Adrenal gland (tissue), 12 donors: ENCODE measurements around the gene PDLIM5. TPM values are rescaled to one million over a fixed set of nuclear protein-coding genes. Genes with fewer than 3 reads are reported as not detected.

Experiments
- DNase-seq, 7 donors: peaks; one replicate each; pipeline ENCODE4 v3.0.0-alpha.2; 2019 to 2020
- H3K27ac ChIP-seq, 5 donors: fragments of 200-600 bp; sonication (generic) in 4 of 5; 1 replicate in 3 of 5; 2 replicates in 2 of 5; pipeline versions ENCODE4 v1.5.1 to v1.8.0; 2016 to 2020; ENCODE audit warnings: mild to moderate bottlenecking in 1 of 5
- H3K27me3 ChIP-seq: fragments of 200-600 bp; 2 replicates; pipeline ENCODE4 v1.8.0; 2021
- H3K36me3 ChIP-seq, 2 donors: fragments of 200-600 bp; replicated peaks in 1 of 2; 1 replicate in 1 of 2; 2 replicates in 1 of 2; pipeline versions ENCODE4 v1.5.1 to v1.8.0; 2018 to 2022
- H3K4me1 ChIP-seq, 2 donors: fragments of 200-600 bp; replicated peaks in 1 of 2; 1 replicate in 1 of 2; 2 replicates in 1 of 2; pipeline versions ENCODE4 v1.5.1 to v1.8.0; 2018 to 2021
- H3K4me3 ChIP-seq, 4 donors: fragments of 200-600 bp; sonication (generic) in 3 of 4; one replicate each; pipeline ENCODE4 v1.5.1; 2016 to 2018
- H3K9me3 ChIP-seq, 3 donors: fragments of 200-600 bp; sonication (generic) in 1 of 3; replicated peaks in 1 of 3; 1 replicate in 2 of 3; 2 replicates in 1 of 3; pipeline versions ENCODE4 v1.5.1 to v1.8.0; 2016 to 2021
- POLR2A ChIP-seq, 2 donors: fragments of 450-650 bp; IDR thresholded peaks; one replicate each; pipeline ENCODE4 v1.6.1; 2017; ENCODE audit warnings: antibody characterized with exemption in 2 of 2, mild to moderate bottlenecking in 2 of 2, moderate library complexity in 1 of 2
- WGBS, 4 donors: extraction: QIAGEN DNeasy Blood & Tissue Kit in 2 of 4; methylation state at CpG; one replicate each; pipeline versions ENCODE4 v1.1.5 to v1.1.7; 2013 to 2017; 5-methylcytosine and 5-hydroxymethylcytosine counted together
- intact Hi-C, 2 donors: fragments of 100-400 bp; cut with DNase I; formaldehyde crosslinking; loops; one replicate each; pipeline versions ENCODE4 v1.14.1 to v1.15.0; 2022 to 2023
- polyA plus RNA-seq, 3 donors: library from polyadenylated mRNA; stranded (reverse); fragments of 200-250 nt in 2 of 3; fragments of 350-450 nt in 1 of 3; fragmentation: Illumina TruSeq in 1 of 3; extraction: RNeasy Lipid Tissue Mini Kit (QIAGEN cat#74804) in 1 of 3; gene quantifications; one replicate each; pipeline ENCODE4 v1.2.3, GENCODE V29; 2013 to 2014
- total RNA-seq, 9 donors: library from RNA; depleted of rRNA in 4 of 9; stranded (reverse); fragments of >200 nt in 4 of 9; fragments of 120-200 nt in 1 of 9; fragmentation: NEBNext Ultra II Directional in 1 of 9; extraction: Animal tissue kit (Norgen Biotek cat#: 25700) in 1 of 9; gene quantifications; one replicate each; pipeline versions ENCODE4 v1.1.0 to v1.2.4, GENCODE V29; 2013 to 2023
- TF ChIP-seq, protein P1 (sequence below), 6 experiments: fragments of 450-650 bp in 4 of 6; fragments of 200-600 bp in 2 of 6; sonication (generic) in 1 of 6; IDR thresholded peaks; 1 replicate in 5 of 6; 2 replicates in 1 of 6; pipeline versions ENCODE4 v1.5.1 to v1.8.0; 2016 to 2021; ENCODE audit warnings: antibody characterized with exemption in 6 of 6, mild to moderate bottlenecking in 2 of 6, moderate library complexity in 1 of 6
- donor health status: healthy with polysubstance abuse.
- donor health status: Bipolar disorder and iron deficiency.
- donor health status: DM: yes; HTN: yes; CAD: no.
- donor health status: DM: no; HTN: no; CAD: no.
- donor health status: DM: no; HTN: no; CAD: no.
- donor health status: DM: yes; HTN: yes; CAD: no.

Gene PDLIM5
- total and polyA plus RNA-seq, 12 donors, result 26.2 to 150 (median 84.0) TPM

DNA sequence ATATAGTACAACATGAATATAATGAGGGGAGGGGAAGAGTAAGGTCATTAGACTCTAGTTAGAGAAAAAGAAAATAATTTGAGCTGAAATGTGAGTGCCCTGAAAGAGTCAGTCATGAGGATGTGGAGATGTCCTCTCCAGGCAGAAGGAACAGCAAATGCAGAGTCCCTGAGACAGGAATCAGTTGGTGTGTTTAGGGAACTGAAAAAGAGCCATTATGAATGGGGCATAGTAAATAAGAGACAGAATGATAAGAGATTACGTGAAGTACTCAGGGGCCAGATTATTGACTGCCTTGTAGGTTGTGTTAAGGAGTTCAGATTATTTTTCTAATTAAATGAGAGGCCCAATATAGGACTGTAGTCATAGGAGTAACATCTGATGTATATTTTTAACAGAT is 147.0 kb downstream of the PDLIM5 start:
- intact Hi-C loops, result loop anchor here (5.0 to 10.0 kb wide), 2 partner anchors 196 to 294 kb away; no protein-coding TSS in a partner anchor

DNA sequence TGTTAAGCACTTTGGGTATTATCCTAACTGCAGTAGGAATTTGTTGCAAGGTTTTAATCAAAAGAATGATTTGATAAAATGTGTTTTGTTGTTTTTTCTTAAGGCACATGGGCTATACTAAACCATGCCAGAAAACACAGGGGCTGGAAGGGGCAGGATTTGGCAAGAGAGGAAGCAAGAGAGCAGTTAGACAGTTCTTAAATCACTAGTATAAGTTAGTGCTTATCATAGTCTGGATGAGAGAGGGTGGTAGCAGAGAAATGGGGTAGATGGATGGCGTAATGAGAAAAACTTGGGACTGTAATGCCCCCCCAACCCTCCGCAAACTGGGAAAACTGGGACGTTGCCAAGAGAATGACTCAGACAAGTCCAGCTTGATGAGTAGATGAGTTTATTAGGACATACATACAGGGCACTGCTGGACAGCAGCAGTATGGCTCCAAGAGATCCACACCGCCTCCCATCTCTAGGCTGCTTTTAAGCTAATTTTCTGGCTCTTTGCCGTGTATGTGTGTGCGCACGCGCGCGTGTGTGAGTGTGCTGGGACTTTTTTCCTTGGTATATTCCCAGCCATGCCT is 151.5 kb downstream of the PDLIM5 start:
- Histone ChIP-seq H3K9me3 (no peaks in the 10 kb centered on the region), H3K27ac (no peak overlapping the region), H3K36me3 (no peaks in the 10 kb centered on the region), H3K4me1 (peaks cover 0 to 2% of the 10 kb centered on the region in 2 donors), H3K4me3 (no peak overlapping the region), H3K27me3 (no peaks in the 10 kb centered on the region)
- DNase-seq, result peak in 5 of 7 donors; percentile 35 to 55 (median 41)
- 77 to 86% (median 82%) methylated on average over 10 of the region's 10 CpGs for WGBS, 4 donors
- intact Hi-C loops, result no loop called here
- TF ChIP-seq POLR2A (IDR thresholded peaks at IDR 0.05), result no peak
- TF ChIP-seq, protein P1, sequence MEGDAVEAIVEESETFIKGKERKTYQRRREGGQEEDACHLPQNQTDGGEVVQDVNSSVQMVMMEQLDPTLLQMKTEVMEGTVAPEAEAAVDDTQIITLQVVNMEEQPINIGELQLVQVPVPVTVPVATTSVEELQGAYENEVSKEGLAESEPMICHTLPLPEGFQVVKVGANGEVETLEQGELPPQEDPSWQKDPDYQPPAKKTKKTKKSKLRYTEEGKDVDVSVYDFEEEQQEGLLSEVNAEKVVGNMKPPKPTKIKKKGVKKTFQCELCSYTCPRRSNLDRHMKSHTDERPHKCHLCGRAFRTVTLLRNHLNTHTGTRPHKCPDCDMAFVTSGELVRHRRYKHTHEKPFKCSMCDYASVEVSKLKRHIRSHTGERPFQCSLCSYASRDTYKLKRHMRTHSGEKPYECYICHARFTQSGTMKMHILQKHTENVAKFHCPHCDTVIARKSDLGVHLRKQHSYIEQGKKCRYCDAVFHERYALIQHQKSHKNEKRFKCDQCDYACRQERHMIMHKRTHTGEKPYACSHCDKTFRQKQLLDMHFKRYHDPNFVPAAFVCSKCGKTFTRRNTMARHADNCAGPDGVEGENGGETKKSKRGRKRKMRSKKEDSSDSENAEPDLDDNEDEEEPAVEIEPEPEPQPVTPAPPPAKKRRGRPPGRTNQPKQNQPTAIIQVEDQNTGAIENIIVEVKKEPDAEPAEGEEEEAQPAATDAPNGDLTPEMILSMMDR (IDR thresholded peaks at IDR 0.05), result no peak

More for the DNA sequence above, 147.0 kb downstream of the PDLIM5 start:
- Histone ChIP-seq H3K4me3 (no peak overlapping the region), H3K9me3 (no peaks in the 10 kb centered on the region), H3K27ac (no peak overlapping the region), H3K27me3 (no peaks in the 10 kb centered on the region), H3K36me3 (no peaks in the 10 kb centered on the region), H3K4me1 (no peaks in the 10 kb centered on the region)
- TF ChIP-seq, protein P1 (IDR thresholded peaks at IDR 0.05), result no peak
- no peak for TF ChIP-seq POLR2A (IDR thresholded peaks at IDR 0.05)
- DNase-seq, result no peak
- 88 to 100% (median 96%) methylated on average over 1 of the region's 1 CpG for WGBS, 4 donors

DNA sequence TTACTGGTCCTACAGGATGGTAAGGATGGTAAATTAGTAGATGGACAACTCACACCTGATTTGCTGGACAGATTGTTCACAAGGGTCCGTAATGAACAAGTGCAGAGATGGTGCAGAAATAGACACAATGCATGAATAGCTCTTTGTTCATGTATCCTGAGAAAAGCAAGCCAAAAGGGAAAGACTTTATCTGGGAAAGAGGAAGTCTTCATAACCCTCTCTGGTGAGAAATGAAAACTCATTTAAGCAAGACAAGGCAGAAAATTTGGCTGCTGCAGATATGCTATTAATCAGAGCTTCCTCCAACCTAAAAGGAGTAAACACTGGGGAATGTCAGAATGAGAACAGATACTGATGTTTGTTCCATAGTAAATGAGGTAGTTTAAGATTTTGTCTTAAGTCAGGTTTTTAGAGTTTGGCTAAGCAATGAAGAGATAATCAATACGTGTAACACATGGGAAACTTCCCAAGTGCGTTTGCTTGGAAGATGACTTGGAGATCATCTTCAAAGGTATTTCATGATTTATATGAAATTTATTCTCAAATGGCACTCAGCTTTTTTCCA is 153.6 kb downstream of the PDLIM5 start:
- intact Hi-C loops, result no loop called here
- TF ChIP-seq POLR2A (IDR thresholded peaks at IDR 0.05), result no peak
- TF ChIP-seq, protein P1 (IDR thresholded peaks at IDR 0.05), result no peak
- WGBS, 4 donors, result 72 to 84% (median 78%) methylated on average over 3 of the region's 3 CpGs
- no peaks in the 10 kb centered on the region for H3K27me3 ChIP-seq
- H3K27ac ChIP-seq, result no peak overlapping the region
- no peak overlapping the region for H3K4me3 ChIP-seq
- H3K36me3 ChIP-seq, result no peaks in the 10 kb centered on the region
- DNase-seq, result no peak
- H3K4me1 ChIP-seq, result peaks cover 0 to 2% of the 10 kb centered on the region in 2 donors
- H3K9me3 ChIP-seq, result no peaks in the 10 kb centered on the region

DNA sequence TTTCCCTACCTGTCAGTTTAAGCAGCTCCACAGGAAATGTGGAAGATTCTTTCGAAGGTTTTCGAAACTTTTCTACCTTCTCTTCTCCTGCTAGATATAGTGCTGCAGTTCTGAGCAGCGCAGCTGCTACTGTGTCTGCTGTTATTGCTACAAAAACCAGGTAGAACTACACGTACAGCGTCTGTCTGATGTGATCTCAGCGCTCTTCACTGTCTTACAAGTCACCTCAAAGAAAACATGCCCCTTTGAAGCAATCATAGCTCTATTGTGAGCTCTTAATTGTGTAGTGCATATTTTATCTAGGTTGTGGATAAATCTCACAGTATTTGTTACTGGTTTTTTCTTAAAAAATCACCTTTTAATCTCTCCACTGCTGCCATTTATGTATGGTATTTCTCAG is 158.4 kb downstream of the PDLIM5 start:
- no peaks in the 10 kb centered on the region for H3K9me3 ChIP-seq
- intact Hi-C loops, result no loop called here
- TF ChIP-seq, protein P1 (IDR thresholded peaks at IDR 0.05), result no peak
- no peak for TF ChIP-seq POLR2A (IDR thresholded peaks at IDR 0.05)
- no peak overlapping the region for H3K4me3 ChIP-seq
- H3K27ac ChIP-seq, result no peak overlapping the region
- 92 to 95% (median 93%) methylated on average over 6 of the region's 6 CpGs for WGBS, 4 donors
- DNase-seq, result no peak
- peaks cover 0 to 2% of the 10 kb centered on the region in 2 donors for H3K4me1 ChIP-seq
- no peaks in the 10 kb centered on the region for H3K36me3 ChIP-seq
- H3K27me3 ChIP-seq, result no peaks in the 10 kb centered on the region
